Measurements from ENCODE around the gene ASB10.

Gene ASB10, protein sequence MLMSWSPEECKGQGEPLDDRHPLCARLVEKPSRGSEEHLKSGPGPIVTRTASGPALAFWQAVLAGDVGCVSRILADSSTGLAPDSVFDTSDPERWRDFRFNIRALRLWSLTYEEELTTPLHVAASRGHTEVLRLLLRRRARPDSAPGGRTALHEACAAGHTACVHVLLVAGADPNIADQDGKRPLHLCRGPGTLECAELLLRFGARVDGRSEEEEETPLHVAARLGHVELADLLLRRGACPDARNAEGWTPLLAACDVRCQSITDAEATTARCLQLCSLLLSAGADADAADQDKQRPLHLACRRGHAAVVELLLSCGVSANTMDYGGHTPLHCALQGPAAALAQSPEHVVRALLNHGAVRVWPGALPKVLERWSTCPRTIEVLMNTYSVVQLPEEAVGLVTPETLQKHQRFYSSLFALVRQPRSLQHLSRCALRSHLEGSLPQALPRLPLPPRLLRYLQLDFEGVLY

DNA sequence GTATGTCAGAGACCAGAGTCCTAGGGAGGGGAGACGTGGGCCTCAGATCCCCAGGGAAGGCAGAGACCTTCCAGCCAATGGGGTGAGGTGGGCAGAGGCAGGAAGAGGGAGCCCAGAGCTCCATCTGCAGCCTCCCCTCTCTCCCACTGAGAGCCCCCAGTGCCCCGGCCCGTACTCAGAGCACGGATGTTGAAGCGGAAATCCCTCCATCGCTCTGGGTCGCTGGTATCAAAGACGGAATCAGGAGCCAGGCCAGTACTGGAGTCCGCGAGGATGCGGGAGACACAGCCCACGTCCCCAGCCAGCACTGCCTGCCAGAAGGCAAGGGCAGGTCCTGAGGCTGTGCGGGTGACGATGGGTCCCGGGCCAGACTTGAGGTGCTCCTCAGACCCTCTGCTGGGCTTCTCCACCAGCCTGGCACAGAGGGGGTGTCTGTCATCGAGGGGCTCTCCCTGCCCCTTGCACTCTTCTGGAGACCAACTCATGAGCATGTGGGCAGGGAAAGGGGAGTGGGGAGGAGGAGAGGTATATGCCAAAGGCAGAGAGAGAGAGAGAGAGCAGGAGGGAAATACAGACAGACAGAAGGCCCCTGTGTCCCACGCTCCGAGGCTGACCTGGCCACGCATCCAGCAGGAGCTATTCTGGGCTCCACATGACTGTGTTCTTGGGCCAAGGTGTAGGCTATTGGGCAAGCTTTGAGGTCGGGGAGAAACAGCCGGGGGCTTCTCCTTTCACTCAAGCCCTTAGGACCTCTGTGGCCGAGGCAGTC, at the start of gene ASB10:
Gene ASB10 (minus strand): TSS at position 611 of the 769 bp plus-strand sequence. CDS start 120 bp downstream, at position 491.
- no peak for DNase-seq

DNA sequence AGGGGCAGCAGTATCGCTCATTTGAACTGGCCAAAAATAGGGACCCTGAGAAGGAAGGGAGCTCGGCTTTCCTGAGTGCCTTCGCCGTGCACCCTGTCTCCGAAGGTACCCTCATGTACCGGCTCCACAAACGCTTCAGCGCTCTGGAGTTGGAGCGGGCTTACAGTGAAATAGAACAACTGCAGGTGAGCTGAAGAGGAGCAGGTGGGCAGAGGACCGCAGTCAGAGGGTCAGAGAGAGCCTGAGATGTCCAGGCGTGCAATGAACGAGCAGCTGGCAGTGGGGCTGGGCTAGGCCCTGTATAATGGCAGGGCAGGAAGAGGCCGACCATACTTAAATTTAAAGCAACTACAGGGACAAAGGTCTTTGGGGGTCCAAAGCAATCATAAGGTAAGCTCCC, 49.4 kb upstream of the ASB10 start:
- no peak for DNase-seq

DNA sequence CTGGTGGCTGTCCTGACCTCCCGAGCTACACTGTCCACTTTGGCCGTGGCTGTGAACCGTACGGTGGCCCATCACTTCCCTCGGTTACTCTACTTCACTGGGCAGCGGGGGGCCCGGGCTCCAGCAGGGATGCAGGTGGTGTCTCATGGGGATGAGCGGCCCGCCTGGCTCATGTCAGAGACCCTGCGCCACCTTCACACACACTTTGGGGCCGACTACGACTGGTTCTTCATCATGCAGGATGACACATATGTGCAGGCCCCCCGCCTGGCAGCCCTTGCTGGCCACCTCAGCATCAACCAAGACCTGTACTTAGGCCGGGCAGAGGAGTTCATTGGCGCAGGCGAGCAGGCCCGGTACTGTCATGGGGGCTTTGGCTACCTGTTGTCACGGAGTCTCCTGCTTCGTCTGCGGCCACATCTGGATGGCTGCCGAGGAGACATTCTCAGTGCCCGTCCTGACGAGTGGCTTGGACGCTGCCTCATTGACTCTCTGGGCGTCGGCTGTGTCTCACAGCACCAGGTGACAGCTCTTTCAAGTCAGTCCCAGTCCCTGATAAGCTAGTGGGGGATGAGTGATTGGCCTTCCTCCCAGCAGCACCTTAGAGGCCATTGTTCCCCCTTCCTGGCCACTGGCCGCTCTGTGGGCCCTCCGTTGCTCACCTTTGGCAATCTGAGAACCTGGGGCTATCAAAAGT, 48.2 kb upstream of the ASB10 start:
- no peak for DNase-seq

DNA sequence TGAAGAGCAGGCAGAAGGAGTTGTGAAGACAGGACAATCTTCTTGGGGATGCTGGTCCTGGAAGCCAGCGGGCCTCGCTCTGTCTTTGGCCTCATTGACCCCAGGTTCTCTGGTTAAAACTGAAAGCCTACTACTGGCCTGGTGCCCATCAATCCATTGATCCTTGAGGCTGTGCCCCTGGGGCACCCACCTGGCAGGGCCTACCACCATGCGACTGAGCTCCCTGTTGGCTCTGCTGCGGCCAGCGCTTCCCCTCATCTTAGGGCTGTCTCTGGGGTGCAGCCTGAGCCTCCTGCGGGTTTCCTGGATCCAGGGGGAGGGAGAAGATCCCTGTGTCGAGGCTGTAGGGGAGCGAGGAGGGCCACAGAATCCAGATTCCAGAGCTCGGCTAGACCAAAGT, 46.8 kb upstream of the ASB10 start:
- DNase-seq = no peak

DNA sequence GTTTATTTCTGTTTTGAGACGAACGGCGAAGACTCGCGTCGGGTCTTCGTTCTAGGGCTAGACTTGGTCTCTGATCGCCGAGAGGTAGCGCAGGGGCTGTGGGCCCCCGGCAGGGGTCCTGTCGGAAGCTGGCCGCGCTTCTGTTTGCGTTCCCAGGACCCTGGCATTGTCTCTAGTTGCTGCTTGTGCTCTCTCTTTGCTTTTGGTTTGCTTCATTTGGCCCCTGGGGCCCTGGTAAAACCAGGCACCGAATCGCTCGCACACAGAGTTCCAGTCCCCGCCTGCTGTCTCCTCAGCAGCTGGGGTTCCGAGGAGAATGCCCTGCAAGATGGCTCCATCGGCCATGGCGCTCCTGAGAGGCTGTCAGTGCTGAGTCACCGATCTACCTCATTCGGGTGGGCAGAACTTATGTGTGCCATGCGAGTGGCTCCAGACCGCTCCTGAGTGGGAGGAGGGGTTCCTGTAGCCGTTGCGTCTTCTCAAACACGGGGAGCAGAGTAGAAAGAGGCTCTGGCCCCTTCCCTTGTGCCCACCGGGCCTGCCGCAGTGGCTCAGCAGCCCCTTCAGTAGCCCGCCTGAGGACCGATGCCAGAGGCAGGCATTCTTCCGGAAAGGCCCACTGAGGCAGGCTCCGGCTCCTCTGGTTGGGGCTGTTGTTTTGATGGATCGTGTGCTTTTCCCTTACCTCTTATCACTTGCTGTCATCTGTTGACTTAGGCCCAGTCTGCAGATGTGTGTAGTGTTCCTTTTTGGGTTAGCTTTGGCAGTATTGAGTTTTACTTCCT, 46.1 kb upstream of the ASB10 start:
- no peak for DNase-seq

DNA sequence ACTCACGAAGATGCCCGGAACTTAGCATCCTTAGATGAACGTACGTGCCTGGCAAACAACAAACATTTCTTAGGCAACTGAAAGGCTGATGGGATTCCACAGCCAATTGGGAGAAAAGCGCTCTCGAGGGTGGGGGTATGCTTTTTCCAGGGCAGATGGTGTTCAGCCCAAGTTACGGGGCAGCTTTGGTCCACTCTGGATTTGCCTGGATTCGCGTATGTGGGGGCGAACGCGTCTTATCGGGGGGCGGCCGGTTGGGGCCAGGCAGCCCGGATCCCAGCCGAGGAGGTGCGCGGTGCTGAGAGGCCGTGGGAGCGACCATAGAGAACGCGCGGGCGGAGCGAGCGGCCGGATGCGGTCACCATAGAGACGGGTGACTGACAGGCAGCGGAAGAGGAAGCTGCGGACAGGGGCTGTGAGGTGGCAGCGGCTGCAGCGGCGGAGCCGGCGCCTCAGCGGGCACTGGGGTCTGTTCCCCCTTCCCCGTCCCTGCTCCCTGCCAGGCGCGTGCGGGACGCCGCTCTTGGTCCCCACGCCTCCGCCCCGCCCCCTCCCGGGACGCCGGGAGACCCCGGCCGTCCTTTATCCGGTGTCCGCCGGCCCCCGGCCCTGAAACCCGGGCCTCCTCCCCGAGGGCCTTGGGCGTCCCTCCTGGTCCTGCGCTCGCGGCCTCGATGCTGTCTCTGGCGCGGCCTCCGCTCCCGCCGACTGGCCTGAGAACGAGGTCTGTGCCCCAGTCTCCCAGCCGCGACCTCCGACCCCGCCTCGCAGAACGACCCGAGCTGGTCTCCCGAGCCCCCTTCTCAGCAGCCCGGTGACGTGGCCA, 45.3 kb upstream of the ASB10 start, which contains the start of gene CHPF2:
Gene CHPF2 (plus strand): TSS at position 393 of the 826 bp plus-strand sequence. CDS start 1,529 bp downstream, outside the sequence.
- DNase-seq = peak; percentile 62

DNA sequence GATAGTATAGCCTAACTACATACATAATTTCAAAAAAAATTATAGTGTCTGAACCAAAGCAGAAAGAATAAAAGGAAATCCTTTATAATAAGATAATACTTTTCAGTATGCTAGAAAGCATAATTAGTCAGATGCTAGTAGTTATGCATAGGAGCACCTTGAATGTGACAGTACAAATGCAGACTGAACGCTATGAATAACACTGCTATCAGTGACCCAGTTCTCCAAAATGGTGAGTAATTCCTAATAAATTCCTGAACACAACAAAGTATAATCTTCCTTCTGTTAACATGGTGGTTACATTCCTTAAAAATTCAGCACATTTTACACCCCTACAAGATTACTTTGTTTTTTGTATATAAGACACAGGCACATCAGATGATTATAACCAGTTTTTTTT, 44.0 kb upstream of the ASB10 start:
- DNase-seq = no peak

DNA sequence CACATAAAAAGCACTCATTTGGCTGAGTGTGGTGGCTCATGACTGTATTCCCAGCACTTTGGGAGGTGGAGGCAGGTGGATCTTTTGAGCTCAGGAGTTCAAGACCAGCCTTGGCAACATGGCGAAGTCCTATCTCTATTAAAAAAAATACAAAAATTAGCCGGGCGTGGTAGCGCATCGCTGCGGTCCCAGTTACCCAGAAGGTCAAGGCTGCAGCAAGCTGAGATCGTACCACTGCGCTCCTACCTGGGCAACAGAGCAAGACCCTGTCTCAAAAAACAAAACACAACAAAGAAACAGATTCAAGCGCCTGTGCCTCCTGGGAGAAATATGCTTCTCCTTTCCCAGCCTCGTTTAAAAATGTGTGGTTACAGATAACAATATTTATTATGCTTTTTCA, 42.2 kb upstream of the ASB10 start:
- no peak for DNase-seq

DNA sequence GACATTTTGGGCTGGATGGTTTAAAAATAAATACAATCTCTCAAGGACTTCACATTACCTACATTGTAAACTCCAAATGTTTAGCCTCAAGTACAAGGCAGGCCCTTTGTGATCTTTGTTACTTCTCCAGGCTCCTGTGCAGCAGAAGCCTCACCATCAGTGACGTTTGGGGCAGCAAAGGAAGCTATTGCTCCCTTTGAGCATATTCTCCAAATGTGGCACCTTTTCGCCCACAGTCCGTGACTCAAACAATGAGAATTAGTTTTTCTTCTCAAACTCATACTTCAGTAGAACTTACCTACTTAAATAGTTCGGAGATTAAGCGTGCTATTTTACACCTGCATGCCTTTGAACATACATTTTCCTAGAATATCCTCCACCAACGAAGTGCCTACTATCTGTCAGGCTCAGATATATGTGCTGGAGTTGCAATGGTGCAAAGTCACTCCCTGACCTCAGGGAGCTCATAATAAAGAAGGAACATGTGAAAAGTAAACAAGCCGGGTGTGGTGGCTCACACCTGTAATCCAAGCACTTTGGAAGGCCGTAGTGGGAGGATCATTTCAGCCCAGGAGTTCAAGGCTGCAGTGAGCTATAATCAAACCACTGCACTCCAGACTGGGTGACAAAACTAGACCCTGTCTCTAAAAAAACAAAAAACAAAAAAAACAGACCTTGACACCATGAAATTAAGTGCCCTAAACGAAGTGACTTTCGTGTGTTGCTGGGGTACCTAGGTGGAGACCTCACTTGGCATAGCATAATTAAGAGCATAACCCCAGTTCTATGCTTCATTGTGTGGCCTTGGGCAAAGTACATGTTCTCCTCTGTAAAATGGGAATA, 41.2 kb upstream of the ASB10 start:
- DNase-seq = no peak

DNA sequence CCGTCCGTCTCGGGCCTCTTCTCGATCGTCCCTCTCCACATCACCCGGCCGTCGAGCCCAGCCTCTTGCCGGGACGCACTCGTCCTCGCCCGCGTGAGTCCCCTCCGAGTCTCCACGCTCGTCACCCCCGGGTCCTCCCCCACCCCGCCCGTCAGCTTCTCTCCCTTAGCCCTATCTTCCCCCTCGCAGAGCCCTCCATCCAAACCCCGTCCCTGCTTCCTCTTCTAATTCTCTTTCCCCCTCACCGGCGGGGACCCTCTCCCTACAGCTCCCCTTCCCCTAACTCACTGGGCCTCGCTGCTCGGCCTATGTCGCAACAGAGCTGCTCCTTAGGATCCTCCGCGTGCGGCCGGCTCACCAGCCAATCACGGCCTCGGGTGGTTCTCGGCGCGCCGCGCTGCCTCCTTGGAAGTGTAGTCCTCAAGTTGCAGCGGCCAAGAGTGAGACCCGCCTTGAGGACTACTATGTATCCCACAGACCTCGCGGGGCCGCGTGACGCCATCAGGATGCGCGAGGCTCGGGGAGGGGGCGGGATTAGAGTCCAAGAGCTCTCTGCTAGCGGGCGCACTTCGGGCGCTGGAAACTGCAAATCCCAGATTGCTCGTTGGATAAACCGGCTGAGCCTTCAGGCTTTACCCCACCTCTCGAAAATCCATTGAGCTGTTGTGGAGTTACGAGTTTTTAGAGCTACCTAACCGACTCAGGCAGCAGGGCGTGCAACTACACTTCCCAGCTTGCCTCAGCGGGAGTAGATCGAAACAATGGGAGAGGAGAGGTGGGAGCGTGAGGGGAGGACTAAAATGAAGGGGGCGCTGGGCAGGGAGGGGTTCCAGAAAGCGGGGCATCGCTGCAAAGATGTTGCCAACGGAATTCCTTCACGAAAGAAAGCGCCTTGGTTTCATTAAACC, 40.1 kb upstream of the ASB10 start, which contains the start of gene ABCF2:
Gene ABCF2 (minus strand): TSS at position 331 of the 908 bp plus-strand sequence. CDS start 747 bp downstream, outside the sequence.
- peak; percentile 87 for DNase-seq

DNA sequence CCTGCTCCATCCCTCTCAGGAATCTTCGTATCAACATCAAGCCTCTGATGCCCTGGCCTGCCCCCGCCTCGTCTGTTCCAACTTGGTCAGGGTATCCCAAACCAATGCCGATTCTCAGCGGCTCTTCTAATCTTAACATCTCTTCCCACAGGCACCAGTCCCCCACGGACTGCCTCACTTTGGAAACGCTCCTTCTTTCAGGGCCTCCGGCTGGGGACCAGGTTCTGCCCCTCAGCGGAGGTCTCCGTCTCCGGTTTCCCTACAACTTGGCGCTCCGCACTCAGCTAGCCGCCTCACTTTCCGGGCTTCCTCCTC, 39.5 kb upstream of the ASB10 start:
- no peak for DNase-seq

DNA sequence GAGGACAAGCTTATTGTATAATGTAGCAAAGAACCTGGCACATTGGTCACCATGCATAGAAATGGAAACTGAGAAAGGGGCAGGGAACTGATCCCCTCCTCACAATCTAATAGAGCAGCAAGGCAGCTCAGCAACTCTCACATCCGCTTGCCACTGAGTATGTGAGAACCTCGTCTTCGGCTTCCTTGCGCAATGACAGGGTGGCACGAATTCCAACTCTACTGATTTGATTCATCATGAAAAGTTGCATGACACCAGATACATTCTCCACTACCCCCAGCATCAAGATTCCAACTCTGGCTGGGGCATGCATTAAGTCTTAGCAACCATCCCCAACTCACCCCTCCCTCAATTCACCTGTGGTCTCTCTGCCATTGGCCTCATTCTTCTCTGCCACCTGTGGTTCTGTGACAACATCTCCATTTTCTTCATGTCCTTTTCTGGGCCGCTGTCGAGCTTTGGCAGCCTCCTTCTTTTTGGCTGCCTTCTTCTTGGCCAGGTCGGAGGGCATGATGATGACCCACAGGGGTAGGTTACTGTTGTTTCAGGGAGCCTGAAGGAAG, 39.0 kb upstream of the ASB10 start:
- no peak for DNase-seq

DNA sequence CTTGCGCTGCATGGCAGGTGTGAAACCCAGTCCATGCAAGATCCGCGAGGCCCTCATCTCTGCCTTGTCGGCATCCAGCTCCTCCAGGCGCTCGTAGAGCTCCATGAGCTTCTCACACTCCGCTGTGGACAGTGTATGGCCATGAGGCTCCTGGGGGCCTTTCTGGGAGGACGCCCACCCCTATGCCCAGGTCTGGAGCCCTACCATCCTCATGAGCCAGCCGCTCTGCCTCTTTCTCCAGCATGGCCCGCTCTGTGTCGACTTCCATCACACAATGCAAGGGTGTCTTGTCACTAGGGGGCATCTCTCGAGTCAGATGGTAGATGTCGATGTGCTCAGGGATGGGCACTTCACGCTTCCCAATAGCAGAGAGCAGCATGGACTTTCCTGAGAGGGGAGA, 36.7 kb upstream of the ASB10 start:
- DNase-seq = no peak

DNA sequence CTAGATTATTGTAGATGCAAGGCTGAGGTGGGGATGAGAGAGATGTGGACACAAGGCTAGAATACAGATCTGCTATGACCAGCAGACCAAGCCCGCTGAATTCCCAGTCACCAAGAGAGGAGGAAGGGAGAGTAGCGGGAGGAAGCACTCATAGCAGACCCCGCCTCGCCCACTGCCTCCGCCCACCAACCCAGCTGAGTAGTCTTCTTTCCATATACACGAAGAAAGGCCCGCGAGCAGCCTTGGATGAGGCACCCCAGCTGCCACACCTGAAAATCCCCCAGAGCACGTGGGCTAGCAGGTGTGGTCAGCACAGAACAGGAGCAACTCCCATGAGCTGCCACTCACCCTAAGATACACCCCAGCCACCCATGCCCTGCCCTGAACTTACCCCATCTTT, 31.1 kb upstream of the ASB10 start:
- no peak for DNase-seq

DNA sequence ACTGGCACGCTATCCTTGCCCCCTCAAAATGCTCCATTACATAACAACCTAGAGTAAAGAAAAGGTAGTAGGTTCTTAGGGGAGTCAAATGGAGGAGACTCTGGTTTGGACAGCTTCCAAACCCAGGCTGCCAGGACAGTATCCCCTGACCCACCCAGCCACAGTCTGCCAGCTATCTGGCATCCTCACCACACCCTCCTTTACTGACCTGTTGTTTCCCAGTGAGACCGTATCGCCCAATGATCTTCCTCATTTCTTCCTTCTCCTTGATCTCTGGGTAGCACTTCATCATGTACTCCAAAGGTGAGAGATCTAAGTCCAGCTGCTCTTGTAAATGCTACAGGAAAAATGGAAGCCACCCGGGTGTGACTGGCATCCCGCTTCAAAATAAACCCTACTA, 28.3 kb upstream of the ASB10 start:
- no peak for DNase-seq

DNA sequence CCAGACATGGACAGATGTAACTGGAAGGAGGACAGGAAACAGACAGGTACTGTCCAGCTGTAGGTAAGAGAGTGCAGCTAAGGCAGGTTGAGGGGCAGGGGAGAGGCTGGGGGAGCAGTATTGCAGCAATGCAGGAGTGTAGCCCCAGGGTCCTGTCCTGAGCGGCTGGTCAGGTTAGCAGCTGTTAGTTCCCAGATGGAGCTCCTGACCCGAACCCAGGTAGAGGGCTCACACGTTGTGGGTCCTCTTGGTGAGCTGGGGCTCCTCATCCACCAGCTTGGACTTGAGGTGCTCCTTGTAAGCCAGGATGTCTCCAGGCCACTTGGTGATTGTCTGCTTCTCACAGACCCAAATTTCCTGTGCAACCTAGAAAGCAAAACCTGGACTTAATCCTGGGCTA, 26.8 kb upstream of the ASB10 start:
- no peak for DNase-seq

DNA sequence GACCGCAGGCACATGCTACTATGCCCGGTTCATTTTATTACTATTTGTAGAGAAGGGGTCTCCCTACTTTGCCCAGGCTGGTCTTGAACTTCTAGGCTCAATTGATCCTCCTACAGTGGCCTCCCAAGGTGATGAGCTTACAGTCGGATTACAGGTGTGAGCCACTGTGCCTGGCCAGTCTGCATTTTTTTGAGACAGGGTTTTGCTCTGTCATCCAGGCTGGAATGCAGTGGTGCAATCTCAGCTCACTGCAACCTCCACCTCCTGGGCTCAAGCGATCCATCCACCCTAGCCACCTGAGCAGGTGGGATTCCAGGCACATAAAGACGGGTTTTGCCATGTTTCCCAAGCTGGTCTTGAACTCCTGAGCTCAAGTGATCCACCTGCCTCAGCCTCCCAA, 25.6 kb upstream of the ASB10 start:
- DNase-seq = no peak

DNA sequence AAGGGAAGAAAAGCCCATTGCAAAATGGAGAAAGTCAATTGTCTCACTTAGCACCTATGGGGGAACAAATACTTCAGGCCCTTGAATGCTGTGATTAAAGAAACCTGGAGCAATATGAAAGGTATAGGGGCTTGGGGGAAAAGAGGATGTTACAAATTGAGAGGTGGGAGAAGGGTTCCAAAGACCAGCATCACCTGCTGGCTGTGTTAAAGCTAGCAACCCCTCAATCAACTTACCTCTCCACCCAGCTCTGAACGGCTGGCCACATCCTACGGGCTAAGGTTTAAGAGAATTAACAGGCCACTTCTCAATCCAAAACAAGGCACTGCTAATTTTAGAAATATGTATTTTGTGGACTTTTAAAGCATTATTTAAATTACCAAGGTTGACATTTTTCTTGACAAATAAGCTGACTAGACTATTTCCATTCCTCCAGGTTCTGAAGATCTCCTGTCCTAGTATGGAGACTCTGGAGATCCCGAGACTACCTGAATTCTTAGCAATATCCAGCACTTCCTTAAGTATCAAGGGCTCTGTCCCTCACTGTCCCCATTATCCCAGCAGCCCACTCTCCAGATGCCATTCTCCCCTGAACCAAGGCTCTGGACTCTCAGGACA, 24.2 kb upstream of the ASB10 start:
- no peak for DNase-seq
